ENCODE results near the gene MMP11.

MMP11 gene

DNA sequence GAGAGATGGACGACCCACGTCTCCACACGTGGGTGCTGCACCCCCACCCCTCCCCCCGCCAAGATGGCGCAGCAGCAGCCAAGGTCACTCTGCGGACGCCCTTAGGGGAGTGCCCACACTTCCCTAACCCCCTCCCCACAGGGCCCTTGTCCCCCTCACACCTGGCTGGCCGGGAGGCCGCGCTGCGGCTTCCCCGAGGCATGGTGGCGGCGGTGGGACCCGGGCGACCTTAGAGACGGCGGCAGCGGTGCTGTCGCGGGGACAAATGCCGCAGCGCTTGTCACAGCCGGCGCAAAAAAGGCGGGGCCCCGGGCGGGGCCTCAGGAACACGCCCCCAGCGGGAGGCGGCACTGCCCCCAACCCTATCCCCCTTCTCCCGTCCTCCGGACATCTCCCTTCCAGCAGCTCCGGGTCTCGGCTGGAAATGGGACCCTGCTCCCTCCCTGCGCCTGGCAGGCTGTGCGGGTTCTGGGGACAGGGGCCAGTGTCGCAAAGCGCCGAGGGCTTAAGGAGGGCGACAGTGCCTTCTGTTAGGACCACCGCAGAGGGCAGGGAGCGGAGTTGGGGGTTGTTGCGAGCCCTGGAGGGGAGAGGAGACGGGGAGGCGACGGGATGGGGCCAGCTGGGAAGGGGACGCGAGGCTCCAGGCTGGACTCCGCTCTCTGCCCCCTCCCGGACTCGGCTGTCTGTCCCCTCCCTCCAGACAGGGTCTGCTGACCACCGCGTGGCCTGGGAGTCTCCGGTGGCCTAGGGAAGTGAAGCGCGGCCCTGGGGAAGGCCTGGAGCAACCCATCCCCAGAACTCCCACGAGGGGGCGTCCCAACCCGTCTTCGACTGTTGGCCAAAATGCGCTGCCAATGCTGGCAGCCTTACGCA lies 4.7 kb upstream of the MMP11 start, which contains the start of gene CHCHD10:
TSS of gene CHCHD10 (minus strand) at position 300 of the 876 bp plus-strand sequence. CDS start at position 202, 98 bp downstream.
- Histone ChIP-seq H4K8ac (ENCODE audit: low read depth, low read length) (no peak within 1 kb of the TSS), H4K5ac (ENCODE audit: low read length) (no peak within 1 kb of the TSS), H3K27ac (ENCODE audit: low read depth, low read length) (peak within 1 kb of the TSS; percentile 15), H2BK5ac (ENCODE audit: low read length) (peak within 1 kb of the TSS; percentile 26), H3K4me2 (ENCODE audit: low read length) (peak within 1 kb of the TSS; percentile 100), H2AK5ac (ENCODE audit: low read length) (peak within 1 kb of the TSS; percentile 20), H3K27me3 (ENCODE audit: insufficient read depth, low read length, poor library complexity) (no peaks in the 10 kb centered on the region), H3K23ac (ENCODE audit: low read length) (no peak within 1 kb of the TSS), H3K18ac (ENCODE audit: low read length) (peak within 1 kb of the TSS; percentile 82), H3K79me2 (ENCODE audit: control insufficient read depth, insufficient read depth, low read length) (no peaks in the 10 kb centered on the region), H3K4ac (ENCODE audit: low read depth, low read length) (peak within 1 kb of the TSS; percentile 82), H3K79me1 (ENCODE audit: low read length) (peaks cover 4% of the 10 kb centered on the region), H2BK15ac (replicated peaks; ENCODE audit: low read depth) (no peak within 1 kb of the TSS), H3K9ac (ENCODE audit: low read length) (peak within 1 kb of the TSS; percentile 83), H3K4me1 (ENCODE audit: control insufficient read depth, low read depth, low read length) (peaks cover 11% of the 10 kb centered on the region), H3K4me3 (ENCODE audit: low read length) (peak within 1 kb of the TSS; percentile 80), H2BK120ac (ENCODE audit: low read depth, low read length) (no peak within 1 kb of the TSS), H3K36me3 (ENCODE audit: control insufficient read depth, insufficient read depth, low read length) (no peaks in the 10 kb centered on the region), H3K56ac (ENCODE audit: low read length) (peak within 1 kb of the TSS; percentile 98)
- WGBS (ENCODE audit: extremely low coverage, insufficient coverage, low lambda C conversion rate): no CpG with 5 or more reads among the region's 63 CpGs
- peak; percentile 92 for DNase-seq

DNA sequence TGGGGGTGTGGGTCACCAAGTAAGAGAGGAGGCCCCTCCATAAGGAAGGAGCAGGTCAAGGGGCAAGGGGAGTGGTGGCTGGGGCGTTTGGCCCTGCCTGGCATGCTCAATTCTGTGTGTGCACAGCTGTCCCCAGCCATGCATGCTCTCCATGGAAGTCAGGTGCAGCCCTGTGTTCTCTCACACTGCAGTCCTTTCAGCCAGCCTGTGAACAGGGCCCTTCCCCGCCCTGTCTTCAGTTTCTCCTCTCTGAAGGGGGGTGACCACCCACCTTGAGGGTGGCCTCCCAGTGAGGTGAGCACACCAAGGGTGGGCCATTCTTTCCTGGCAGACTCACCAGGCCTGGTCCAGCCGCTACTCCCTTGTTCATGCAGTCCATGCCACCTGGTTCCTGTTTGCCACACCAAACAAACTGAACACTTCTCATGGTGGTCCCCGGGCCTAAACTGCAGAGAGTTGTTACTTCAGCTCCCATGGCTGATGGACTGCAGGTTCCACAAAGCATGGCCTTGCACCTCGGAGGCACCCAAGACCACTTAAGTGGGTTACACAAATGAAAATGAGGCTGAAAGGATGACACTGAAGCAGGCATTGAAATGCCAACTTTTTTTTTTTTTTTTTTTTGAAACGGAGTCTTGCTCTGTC lies 3.2 kb upstream of the MMP11 start:
- Histone ChIP-seq H3K36me3 (ENCODE audit: control insufficient read depth, insufficient read depth, low read length) (no peaks in the 10 kb centered on the region), H3K27ac (ENCODE audit: low read depth, low read length) (no peak overlapping the region), H3K56ac (ENCODE audit: low read length) (peak overlapping the region; percentile 10), H3K79me2 (ENCODE audit: control insufficient read depth, insufficient read depth, low read length) (no peaks in the 10 kb centered on the region), H2BK120ac (ENCODE audit: low read depth, low read length) (no peak overlapping the region), H3K23ac (ENCODE audit: low read length) (no peak overlapping the region), H3K27me3 (ENCODE audit: insufficient read depth, low read length, poor library complexity) (peaks cover 3% of the 10 kb centered on the region), H4K5ac (ENCODE audit: low read length) (no peak overlapping the region), H2BK15ac (replicated peaks; ENCODE audit: low read depth) (no peak overlapping the region), H3K4me3 (ENCODE audit: low read length) (no peak overlapping the region), H2BK5ac (ENCODE audit: low read length) (no peak overlapping the region), H3K4me1 (ENCODE audit: control insufficient read depth, low read depth, low read length) (peaks cover 4% of the 10 kb centered on the region), H3K4me2 (ENCODE audit: low read length) (no peak overlapping the region), H4K8ac (ENCODE audit: low read depth, low read length) (no peak overlapping the region), H3K79me1 (ENCODE audit: low read length) (peaks cover 4% of the 10 kb centered on the region), H3K4ac (ENCODE audit: low read depth, low read length) (no peak overlapping the region), H3K9ac (ENCODE audit: low read length) (no peak overlapping the region), H2AK5ac (ENCODE audit: low read length) (no peak overlapping the region), H3K18ac (ENCODE audit: low read length) (no peak overlapping the region)
- no CpG with 5 or more reads among the region's 6 CpGs for WGBS (ENCODE audit: extremely low coverage, insufficient coverage, low lambda C conversion rate)
- DNase-seq: no peak

DNA sequence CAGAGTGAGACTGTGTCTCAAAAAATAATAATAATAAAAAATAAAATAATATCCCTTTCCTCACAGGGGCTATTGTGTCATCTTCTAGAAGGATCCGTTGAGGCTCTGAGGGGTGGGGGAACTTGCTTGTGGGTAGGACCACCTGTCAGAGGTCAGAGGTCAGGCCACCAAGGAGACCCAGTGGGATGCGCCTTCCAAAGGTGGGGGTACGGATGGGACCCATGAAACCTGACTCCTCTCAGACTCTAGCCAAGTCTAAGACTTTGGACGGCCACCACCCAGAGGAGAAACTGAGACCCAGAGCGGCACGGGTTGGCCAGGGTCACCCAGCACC lies 367 bp upstream of the MMP11 start:
- no peak overlapping the region for H3K23ac ChIP-seq (ENCODE audit: low read length)
- no peak overlapping the region for H3K4me3 ChIP-seq (ENCODE audit: low read length)
- no CpG with 5 or more reads among the region's 6 CpGs for WGBS (ENCODE audit: extremely low coverage, insufficient coverage, low lambda C conversion rate)
- H3K18ac ChIP-seq (ENCODE audit: low read length): peak overlapping the region; percentile 64
- H3K4me1 ChIP-seq (ENCODE audit: control insufficient read depth, low read depth, low read length): peaks cover 3% of the 10 kb centered on the region
- no peak overlapping the region for H3K27ac ChIP-seq (ENCODE audit: low read depth, low read length)
- no peak overlapping the region for H2BK120ac ChIP-seq (ENCODE audit: low read depth, low read length)
- H2BK15ac ChIP-seq (replicated peaks; ENCODE audit: low read depth): no peak overlapping the region
- peaks cover 3% of the 10 kb centered on the region for H3K27me3 ChIP-seq (ENCODE audit: insufficient read depth, low read length, poor library complexity)
- H3K79me2 ChIP-seq (ENCODE audit: control insufficient read depth, insufficient read depth, low read length): no peaks in the 10 kb centered on the region
- no peak overlapping the region for H2BK5ac ChIP-seq (ENCODE audit: low read length)
- DNase-seq: no peak
- no peak overlapping the region for H4K8ac ChIP-seq (ENCODE audit: low read depth, low read length)
- H4K5ac ChIP-seq (ENCODE audit: low read length): no peak overlapping the region
- no peak overlapping the region for H3K4ac ChIP-seq (ENCODE audit: low read depth, low read length)
- H3K56ac ChIP-seq (ENCODE audit: low read length): peak overlapping the region; percentile 83
- peak overlapping the region; percentile 66 for H3K9ac ChIP-seq (ENCODE audit: low read length)
- no peaks in the 10 kb centered on the region for H3K79me1 ChIP-seq (ENCODE audit: low read length)
- no peak overlapping the region for H2AK5ac ChIP-seq (ENCODE audit: low read length)
- no peaks in the 10 kb centered on the region for H3K36me3 ChIP-seq (ENCODE audit: control insufficient read depth, insufficient read depth, low read length)
- peak overlapping the region; percentile 39 for H3K4me2 ChIP-seq (ENCODE audit: low read length)

DNA sequence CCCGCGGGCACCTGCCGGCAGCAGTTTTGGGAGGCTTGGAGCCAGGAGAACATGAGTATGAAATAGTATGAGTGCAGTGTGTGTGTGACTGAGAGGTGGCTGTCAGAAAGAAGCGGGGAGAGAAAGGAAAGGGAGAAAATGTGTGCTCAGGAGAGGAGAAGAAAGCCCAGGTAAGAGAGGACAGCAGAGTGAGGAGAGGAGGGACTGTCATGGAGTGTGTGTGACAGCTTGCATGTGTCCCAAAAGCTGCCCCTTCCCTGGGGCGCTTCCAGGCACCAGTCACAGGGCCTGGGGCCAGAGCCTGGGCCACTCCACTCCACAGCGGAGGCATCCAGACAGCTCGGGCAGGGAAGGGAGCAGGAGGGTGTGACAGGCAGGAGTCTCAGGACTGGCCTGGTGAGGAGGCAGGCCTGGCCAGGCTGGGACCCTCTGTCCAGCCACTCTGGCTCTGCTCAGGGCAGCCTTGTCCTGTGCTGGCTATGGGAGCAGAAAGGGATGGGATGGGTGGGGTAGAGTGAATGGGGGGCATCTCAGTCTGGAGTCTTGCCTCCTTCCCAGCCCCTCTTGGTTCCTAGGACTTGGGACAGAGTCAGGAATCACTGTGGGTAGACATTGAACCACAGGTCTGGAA lies 949 bp downstream of the MMP11 start:
- Histone ChIP-seq H3K36me3 (ENCODE audit: control insufficient read depth, insufficient read depth, low read length) (no peaks in the 10 kb centered on the region), H3K56ac (ENCODE audit: low read length) (peak overlapping the region; percentile 89), H3K23ac (ENCODE audit: low read length) (peak overlapping the region; percentile 66), H3K9ac (ENCODE audit: low read length) (peak overlapping the region; percentile 72), H2BK15ac (replicated peaks; ENCODE audit: low read depth) (no peak overlapping the region), H3K4me3 (ENCODE audit: low read length) (no peak overlapping the region), H3K18ac (ENCODE audit: low read length) (no peak overlapping the region), H3K4ac (ENCODE audit: low read depth, low read length) (no peak overlapping the region), H3K4me2 (ENCODE audit: low read length) (peak overlapping the region; percentile 56), H2BK5ac (ENCODE audit: low read length) (no peak overlapping the region), H3K4me1 (ENCODE audit: control insufficient read depth, low read depth, low read length) (peaks cover 3% of the 10 kb centered on the region), H3K79me2 (ENCODE audit: control insufficient read depth, insufficient read depth, low read length) (no peaks in the 10 kb centered on the region), H3K79me1 (ENCODE audit: low read length) (no peaks in the 10 kb centered on the region), H3K27me3 (ENCODE audit: insufficient read depth, low read length, poor library complexity) (peaks cover 3% of the 10 kb centered on the region), H4K5ac (ENCODE audit: low read length) (no peak overlapping the region), H2BK120ac (ENCODE audit: low read depth, low read length) (no peak overlapping the region), H2AK5ac (ENCODE audit: low read length) (peak overlapping the region; percentile 38), H4K8ac (ENCODE audit: low read depth, low read length) (no peak overlapping the region), H3K27ac (ENCODE audit: low read depth, low read length) (no peak overlapping the region)
- DNase-seq: no peak
- no CpG with 5 or more reads among the region's 7 CpGs for WGBS (ENCODE audit: extremely low coverage, insufficient coverage, low lambda C conversion rate)

DNA sequence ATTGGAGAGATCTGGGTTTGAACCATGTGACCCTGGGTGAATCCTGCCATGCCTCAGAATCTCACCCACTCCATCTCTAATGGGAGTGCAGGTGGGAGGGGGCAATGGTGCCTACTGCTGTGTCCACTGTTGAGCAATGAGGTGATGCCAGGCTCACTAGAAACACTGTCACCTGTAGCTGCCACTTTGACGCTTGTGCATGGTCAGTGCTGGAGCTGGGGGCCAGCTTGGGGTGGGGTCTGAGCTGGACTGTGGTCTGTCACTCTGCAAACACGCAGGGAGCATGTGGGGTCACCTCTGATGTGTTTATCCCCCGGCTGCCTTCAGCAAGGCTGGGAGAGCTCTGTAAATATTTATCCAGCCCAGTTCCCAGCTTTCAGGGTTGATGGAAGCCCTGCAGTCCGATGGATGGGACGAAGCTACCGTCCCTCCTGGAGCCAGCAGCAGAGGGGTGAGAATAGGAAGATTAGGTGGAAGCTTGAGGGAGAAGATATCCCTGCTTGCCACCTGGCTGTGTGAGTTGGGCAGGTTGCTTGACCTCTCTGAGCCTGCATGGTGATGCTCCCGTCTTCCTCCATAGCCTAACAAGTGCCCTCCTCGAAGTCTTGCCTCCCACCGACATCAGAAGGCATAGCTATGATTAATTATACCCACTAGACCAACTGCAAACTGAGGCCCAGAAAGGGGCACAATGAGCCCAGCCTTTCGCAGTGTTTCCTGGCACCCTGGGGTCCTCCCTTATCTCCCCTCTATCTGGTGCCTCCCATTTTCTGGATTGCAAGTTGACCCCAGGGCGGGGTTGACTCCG lies 1.7 kb downstream of the MMP11 start:
- Histone ChIP-seq H3K4ac (ENCODE audit: low read depth, low read length) (no peak overlapping the region), H4K5ac (ENCODE audit: low read length) (no peak overlapping the region), H3K4me3 (ENCODE audit: low read length) (no peak overlapping the region), H2BK120ac (ENCODE audit: low read depth, low read length) (no peak overlapping the region), H3K27ac (ENCODE audit: low read depth, low read length) (no peak overlapping the region), H2BK15ac (replicated peaks; ENCODE audit: low read depth) (no peak overlapping the region), H2AK5ac (ENCODE audit: low read length) (no peak overlapping the region), H3K4me2 (ENCODE audit: low read length) (no peak overlapping the region), H2BK5ac (ENCODE audit: low read length) (no peak overlapping the region), H3K9ac (ENCODE audit: low read length) (no peak overlapping the region), H3K56ac (ENCODE audit: low read length) (no peak overlapping the region), H3K18ac (ENCODE audit: low read length) (no peak overlapping the region), H3K27me3 (ENCODE audit: insufficient read depth, low read length, poor library complexity) (peaks cover 3% of the 10 kb centered on the region), H3K79me2 (ENCODE audit: control insufficient read depth, insufficient read depth, low read length) (no peaks in the 10 kb centered on the region), H4K8ac (ENCODE audit: low read depth, low read length) (no peak overlapping the region), H3K23ac (ENCODE audit: low read length) (no peak overlapping the region), H3K36me3 (ENCODE audit: control insufficient read depth, insufficient read depth, low read length) (no peaks in the 10 kb centered on the region), H3K4me1 (ENCODE audit: control insufficient read depth, low read depth, low read length) (peaks cover 3% of the 10 kb centered on the region), H3K79me1 (ENCODE audit: low read length) (no peaks in the 10 kb centered on the region)
- DNase-seq: no peak
- no CpG with 5 or more reads among the region's 12 CpGs for WGBS (ENCODE audit: extremely low coverage, insufficient coverage, low lambda C conversion rate)

Data from mesendoderm (in vitro differentiated cells).